Measurements from ENCODE around the gene EVI5. TPM values are rescaled to one million over a fixed set of nuclear protein-coding genes. Genes with fewer than 3 reads are reported as not detected.
"Not testable (repeated sequence)": the region's sequence is repeated elsewhere in the genome, so short reads cannot be mapped to it uniquely, and the experiment has no call there.

The EVI5 gene
- total RNA-seq, 1 experiment from 2014 or later, result 31.6 TPM

DNA sequence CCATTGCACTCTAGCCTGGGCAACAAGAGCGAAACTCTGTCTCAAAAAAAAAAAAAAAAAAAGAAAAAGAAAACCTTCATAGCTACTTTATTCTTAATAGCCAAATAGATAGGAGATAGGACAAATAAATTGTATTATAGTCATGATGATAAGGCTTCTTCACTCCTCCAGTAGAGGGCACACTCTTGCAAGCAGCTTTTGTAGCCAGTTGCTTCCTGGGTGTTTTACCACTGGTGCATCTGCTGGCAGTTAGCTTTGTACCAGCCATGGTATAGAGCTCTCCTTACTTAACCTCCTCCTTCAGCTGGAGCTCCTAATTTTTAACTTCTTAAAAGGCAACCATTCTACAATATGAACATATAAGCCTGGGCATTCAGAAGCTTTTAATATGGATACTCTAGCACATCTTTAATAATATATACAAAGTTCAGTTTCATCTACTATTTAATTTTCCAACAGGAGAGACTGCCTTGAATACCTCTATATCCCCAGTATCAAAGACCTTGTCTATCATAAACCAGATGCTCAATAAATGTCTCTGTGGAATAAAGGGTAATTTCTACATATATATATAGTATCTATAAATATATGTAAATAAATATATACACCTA is 35.8 kb downstream of the EVI5 start:
- CTCF ChIA-PET, result interaction anchor here (0.6 to 1.5 kb wide), 9 partner anchors 9 to 187 kb away, joined by 3 to 31 read pairs (median 4); partner anchors contain the start of genes EVI5 and RPL5
- peak; percentile 81 for DNase-seq (ENCODE audit: low spot score)
- BruUV-seq (replicated peaks), result no TSS peak
- no peak overlapping the region for H3K4me3 ChIP-seq (ENCODE audit: low read depth, low read length, poor library complexity, severe bottlenecking)
- TF ChIP-seq, protein P1, sequence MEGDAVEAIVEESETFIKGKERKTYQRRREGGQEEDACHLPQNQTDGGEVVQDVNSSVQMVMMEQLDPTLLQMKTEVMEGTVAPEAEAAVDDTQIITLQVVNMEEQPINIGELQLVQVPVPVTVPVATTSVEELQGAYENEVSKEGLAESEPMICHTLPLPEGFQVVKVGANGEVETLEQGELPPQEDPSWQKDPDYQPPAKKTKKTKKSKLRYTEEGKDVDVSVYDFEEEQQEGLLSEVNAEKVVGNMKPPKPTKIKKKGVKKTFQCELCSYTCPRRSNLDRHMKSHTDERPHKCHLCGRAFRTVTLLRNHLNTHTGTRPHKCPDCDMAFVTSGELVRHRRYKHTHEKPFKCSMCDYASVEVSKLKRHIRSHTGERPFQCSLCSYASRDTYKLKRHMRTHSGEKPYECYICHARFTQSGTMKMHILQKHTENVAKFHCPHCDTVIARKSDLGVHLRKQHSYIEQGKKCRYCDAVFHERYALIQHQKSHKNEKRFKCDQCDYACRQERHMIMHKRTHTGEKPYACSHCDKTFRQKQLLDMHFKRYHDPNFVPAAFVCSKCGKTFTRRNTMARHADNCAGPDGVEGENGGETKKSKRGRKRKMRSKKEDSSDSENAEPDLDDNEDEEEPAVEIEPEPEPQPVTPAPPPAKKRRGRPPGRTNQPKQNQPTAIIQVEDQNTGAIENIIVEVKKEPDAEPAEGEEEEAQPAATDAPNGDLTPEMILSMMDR (conservative IDR thresholded peaks at IDR 0.05; ENCODE audit: low read depth, low read length), result peak; percentile 77
- TF ChIP-seq EZH2 (IDR thresholded peaks at IDR 0.05; ENCODE audit: borderline replicate concordance, low read depth, low read length, poor library complexity, severe bottlenecking), result no peak
- peaks cover 3% of the 10 kb centered on the region for H3K9me3 ChIP-seq (ENCODE audit: low read depth, low read length, poor library complexity, severe bottlenecking)
- POLR2A ChIA-PET (ENCODE audit: low non-redundant PET), result no interaction called here
- H3K36me3 ChIP-seq (ENCODE audit: insufficient read depth, low read length, poor library complexity, severe bottlenecking), result no peaks in the 10 kb centered on the region
- intact Hi-C loops (cut with micrococcal nuclease; ENCODE audit: unreplicated experiment), result no loop called here
- peaks cover 4% of the 10 kb centered on the region for H3K4me1 ChIP-seq (ENCODE audit: insufficient read depth, low read length, poor library complexity, severe bottlenecking)
- H3K27me3 ChIP-seq (replicated peaks; ENCODE audit: insufficient read depth, low read depth, low read length, poor library complexity), result no peaks in the 10 kb centered on the region
- no peak overlapping the region for H3K27ac ChIP-seq (ENCODE audit: low read depth, low read length, poor library complexity, severe bottlenecking)

DNA sequence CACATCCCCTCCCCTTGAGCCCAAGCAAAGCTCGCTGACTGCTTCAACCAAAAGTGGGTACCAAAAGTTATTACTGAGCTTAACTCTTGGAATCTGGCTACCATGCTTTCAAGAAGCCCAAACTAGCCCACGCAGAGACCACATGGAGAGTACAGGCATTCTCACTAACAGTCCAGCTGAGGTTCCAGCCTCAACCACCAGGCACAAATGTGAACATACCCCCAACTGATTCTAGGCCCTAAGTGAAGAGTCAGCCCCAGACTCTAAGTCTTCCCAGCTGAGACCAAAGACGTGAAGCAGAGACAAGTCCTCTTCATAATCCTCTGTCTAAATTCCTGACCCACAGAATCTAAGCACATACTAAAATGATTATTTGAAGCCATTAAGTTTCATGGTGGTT is 36.8 kb downstream of the EVI5 start:
- Histone ChIP-seq H3K9me3 (ENCODE audit: low read depth, low read length, poor library complexity, severe bottlenecking) (no peaks in the 10 kb centered on the region), H3K27me3 (replicated peaks; ENCODE audit: insufficient read depth, low read depth, low read length, poor library complexity) (no peaks in the 10 kb centered on the region), H3K4me1 (ENCODE audit: insufficient read depth, low read length, poor library complexity, severe bottlenecking) (peaks cover 4% of the 10 kb centered on the region), H3K4me3 (ENCODE audit: low read depth, low read length, poor library complexity, severe bottlenecking) (no peak overlapping the region), H3K36me3 (ENCODE audit: insufficient read depth, low read length, poor library complexity, severe bottlenecking) (no peaks in the 10 kb centered on the region), H3K27ac (ENCODE audit: low read depth, low read length, poor library complexity, severe bottlenecking) (no peak overlapping the region)
- BruUV-seq (replicated peaks), result no TSS peak
- no peak for DNase-seq (ENCODE audit: low spot score)
- CTCF ChIA-PET, result interaction anchor here (1.5 kb wide), 1 partner anchor 83 kb away, joined by 3 read pairs; the partner anchor contains the start of gene RPL5
- POLR2A ChIA-PET (ENCODE audit: low non-redundant PET), result no interaction called here
- intact Hi-C loops (cut with micrococcal nuclease; ENCODE audit: unreplicated experiment), result no loop called here
- TF ChIP-seq EZH2 (IDR thresholded peaks at IDR 0.05; ENCODE audit: borderline replicate concordance, low read depth, low read length, poor library complexity, severe bottlenecking), result no peak
- TF ChIP-seq, protein P1 (conservative IDR thresholded peaks at IDR 0.05; ENCODE audit: low read depth, low read length), result no peak

DNA sequence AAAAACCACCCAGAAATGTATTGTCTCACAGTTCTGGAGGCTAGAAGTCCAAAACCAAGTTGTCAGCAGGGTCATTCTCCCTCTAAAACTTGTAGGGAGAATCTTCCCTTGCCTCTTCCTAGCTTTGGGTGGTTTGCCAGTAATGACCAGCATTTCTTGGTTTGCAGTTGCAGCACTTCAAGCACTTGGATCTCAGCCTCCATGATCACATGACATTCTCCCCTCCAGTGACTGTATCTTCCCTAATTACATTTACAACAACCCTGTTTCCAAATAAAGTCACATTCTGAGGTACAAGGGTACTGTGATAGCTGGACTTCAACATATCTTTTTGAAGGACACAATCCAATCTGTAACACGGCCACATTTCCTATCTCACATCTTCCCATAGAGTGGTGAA is 37.2 kb downstream of the EVI5 start:
- no peak for DNase-seq (ENCODE audit: low spot score)
- Histone ChIP-seq H3K36me3 (ENCODE audit: insufficient read depth, low read length, poor library complexity, severe bottlenecking) (no peaks in the 10 kb centered on the region), H3K4me3 (ENCODE audit: low read depth, low read length, poor library complexity, severe bottlenecking) (no peak overlapping the region), H3K27ac (ENCODE audit: low read depth, low read length, poor library complexity, severe bottlenecking) (no peak overlapping the region), H3K4me1 (ENCODE audit: insufficient read depth, low read length, poor library complexity, severe bottlenecking) (peaks cover 4% of the 10 kb centered on the region), H3K27me3 (replicated peaks; ENCODE audit: insufficient read depth, low read depth, low read length, poor library complexity) (no peaks in the 10 kb centered on the region), H3K9me3 (ENCODE audit: low read depth, low read length, poor library complexity, severe bottlenecking) (no peaks in the 10 kb centered on the region)
- no TSS peak for BruUV-seq (replicated peaks)
- intact Hi-C loops (cut with micrococcal nuclease; ENCODE audit: unreplicated experiment), result no loop called here
- ChIA-PET CTCF (no interaction called here), POLR2A (ENCODE audit: low non-redundant PET) (no interaction called here)
- TF ChIP-seq, protein P1 (conservative IDR thresholded peaks at IDR 0.05; ENCODE audit: low read depth, low read length), result no peak
- TF ChIP-seq EZH2 (IDR thresholded peaks at IDR 0.05; ENCODE audit: borderline replicate concordance, low read depth, low read length, poor library complexity, severe bottlenecking), result no peak

DNA sequence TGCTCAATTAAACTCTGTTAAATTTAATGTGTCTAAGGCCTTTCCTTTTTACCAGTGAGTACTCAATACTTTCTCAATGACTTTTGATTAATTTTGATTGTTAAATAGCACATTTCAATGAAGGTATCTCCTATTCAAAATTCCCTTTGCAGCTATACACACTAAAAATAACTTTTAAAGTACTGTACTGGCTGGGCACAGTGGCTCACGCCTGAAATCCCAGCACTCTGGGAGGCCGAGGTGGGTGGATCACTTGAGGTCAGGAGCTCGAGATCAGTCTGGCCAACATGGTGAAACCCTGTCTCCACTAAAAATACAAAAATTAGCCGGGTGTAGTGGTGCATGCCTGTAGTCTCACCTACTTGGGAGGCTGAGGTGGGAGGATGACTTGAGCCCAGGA is 38.7 kb downstream of the EVI5 start:
- H3K27me3 ChIP-seq (replicated peaks; ENCODE audit: insufficient read depth, low read depth, low read length, poor library complexity); H3K36me3 ChIP-seq (ENCODE audit: insufficient read depth, low read length, poor library complexity, severe bottlenecking); H3K4me3 ChIP-seq (ENCODE audit: low read depth, low read length, poor library complexity, severe bottlenecking); DNase-seq (ENCODE audit: low spot score); H3K27ac ChIP-seq (ENCODE audit: low read depth, low read length, poor library complexity, severe bottlenecking); H3K9me3 ChIP-seq (ENCODE audit: low read depth, low read length, poor library complexity, severe bottlenecking); CTCF ChIA-PET; H3K4me1 ChIP-seq (ENCODE audit: insufficient read depth, low read length, poor library complexity, severe bottlenecking); intact Hi-C loops (cut with micrococcal nuclease; ENCODE audit: unreplicated experiment); BruUV-seq (replicated peaks): not testable (repeated sequence)
- POLR2A ChIA-PET (ENCODE audit: low non-redundant PET), result interaction anchor here (0.5 kb wide), 1 partner anchor 31 kb away, joined by 3 read pairs; no protein-coding TSS in a partner anchor
